SKM-1 treated with dmso at 0.1 percent for 144 hours (cell line): ENCODE results near the gene HDAC9.

Source experiments
- DNase-seq: peaks from one replicate; lab custom pipeline; 2025; ENCODE audit not compliant: unreplicated experiment; lab: John Stamatoyannopoulos, UW

The HDAC9 gene

GRCh38 chr7:18494406-18494805, 1.1 kb upstream of the HDAC9 start:
- no peak for DNase-seq

- DNase-seq, result peak; percentile 19
Observed at GRCh38 chr7:18494821-18495408, 634 bp upstream of the HDAC9 start.

GRCh38 chr7:18496341-18496700, 772 bp downstream of the HDAC9 start:
- no peak for DNase-seq

GRCh38 chr7:18497082-18497481, 1.5 kb downstream of the HDAC9 start:
- no peak for DNase-seq

GRCh38 chr7:18497800-18498199, 2.3 kb downstream of the HDAC9 start:
- DNase-seq, result no peak

GRCh38 chr7:18498341-18498740, 2.8 kb downstream of the HDAC9 start:
- no peak for DNase-seq

- no peak for DNase-seq
Observed at GRCh38 chr7:18499407-18500177, 4.0 kb downstream of the HDAC9 start.

- no peak for DNase-seq
Observed at GRCh38 chr7:18503126-18503866, 7.7 kb downstream of the HDAC9 start.

GRCh38 chr7:18504965-18505364, 9.4 kb downstream of the HDAC9 start:
- DNase-seq, result no peak

GRCh38 chr7:18505870-18506460, 10.4 kb downstream of the HDAC9 start:
- DNase-seq, result no peak

- DNase-seq, result no peak
Observed at GRCh38 chr7:18508443-18509427, 13.2 kb downstream of the HDAC9 start.

GRCh38 chr7:18509481-18509880, 13.9 kb downstream of the HDAC9 start:
- DNase-seq, result no peak

GRCh38 chr7:18511351-18512140, 16.0 kb downstream of the HDAC9 start:
- DNase-seq, result no peak

GRCh38 chr7:18513343-18513742, 17.8 kb downstream of the HDAC9 start:
- DNase-seq, result no peak

GRCh38 chr7:18515067-18515466, 19.5 kb downstream of the HDAC9 start:
- no peak for DNase-seq

GRCh38 chr7:18517646-18518045, 22.1 kb downstream of the HDAC9 start:
- no peak for DNase-seq

GRCh38 chr7:18518555-18518954, 23.0 kb downstream of the HDAC9 start:
- DNase-seq, result no peak

- DNase-seq, result no peak
Observed at GRCh38 chr7:18520450-18521235, 25.1 kb downstream of the HDAC9 start.

- no peak for DNase-seq
Observed at GRCh38 chr7:18521236-18521589, 25.7 kb downstream of the HDAC9 start.
